ENCODE results near the gene TMED10.

The TMED10 gene

DNA sequence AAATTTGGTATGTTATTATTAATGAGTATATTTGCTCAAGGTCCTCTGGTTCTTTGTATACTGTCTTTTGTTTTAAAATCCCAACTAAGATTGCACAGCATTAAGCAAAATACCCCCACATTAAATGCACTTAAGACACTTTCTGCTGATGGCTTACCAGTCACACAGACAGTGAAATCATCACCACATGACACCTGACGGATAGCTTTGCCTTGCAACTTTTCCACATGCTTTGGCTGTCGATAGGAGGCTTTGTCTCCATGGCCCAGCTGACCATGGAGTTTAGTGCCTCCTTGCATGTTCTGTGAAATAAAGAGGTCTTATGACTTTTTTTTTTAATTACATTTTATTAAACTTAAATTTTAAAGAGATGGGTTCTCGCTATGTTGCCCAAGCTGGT, 69.2 kb downstream of the TMED10 start:
- no peak for DNase-seq (ENCODE audit: low read depth)
- H3K4me3 ChIP-seq (ENCODE audit: low read depth, low read length) = no peak overlapping the region
- TF ChIP-seq, protein P1, sequence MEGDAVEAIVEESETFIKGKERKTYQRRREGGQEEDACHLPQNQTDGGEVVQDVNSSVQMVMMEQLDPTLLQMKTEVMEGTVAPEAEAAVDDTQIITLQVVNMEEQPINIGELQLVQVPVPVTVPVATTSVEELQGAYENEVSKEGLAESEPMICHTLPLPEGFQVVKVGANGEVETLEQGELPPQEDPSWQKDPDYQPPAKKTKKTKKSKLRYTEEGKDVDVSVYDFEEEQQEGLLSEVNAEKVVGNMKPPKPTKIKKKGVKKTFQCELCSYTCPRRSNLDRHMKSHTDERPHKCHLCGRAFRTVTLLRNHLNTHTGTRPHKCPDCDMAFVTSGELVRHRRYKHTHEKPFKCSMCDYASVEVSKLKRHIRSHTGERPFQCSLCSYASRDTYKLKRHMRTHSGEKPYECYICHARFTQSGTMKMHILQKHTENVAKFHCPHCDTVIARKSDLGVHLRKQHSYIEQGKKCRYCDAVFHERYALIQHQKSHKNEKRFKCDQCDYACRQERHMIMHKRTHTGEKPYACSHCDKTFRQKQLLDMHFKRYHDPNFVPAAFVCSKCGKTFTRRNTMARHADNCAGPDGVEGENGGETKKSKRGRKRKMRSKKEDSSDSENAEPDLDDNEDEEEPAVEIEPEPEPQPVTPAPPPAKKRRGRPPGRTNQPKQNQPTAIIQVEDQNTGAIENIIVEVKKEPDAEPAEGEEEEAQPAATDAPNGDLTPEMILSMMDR (conservative IDR thresholded peaks at IDR 0.05; ENCODE audit: low read depth, low read length) = no peak

DNA sequence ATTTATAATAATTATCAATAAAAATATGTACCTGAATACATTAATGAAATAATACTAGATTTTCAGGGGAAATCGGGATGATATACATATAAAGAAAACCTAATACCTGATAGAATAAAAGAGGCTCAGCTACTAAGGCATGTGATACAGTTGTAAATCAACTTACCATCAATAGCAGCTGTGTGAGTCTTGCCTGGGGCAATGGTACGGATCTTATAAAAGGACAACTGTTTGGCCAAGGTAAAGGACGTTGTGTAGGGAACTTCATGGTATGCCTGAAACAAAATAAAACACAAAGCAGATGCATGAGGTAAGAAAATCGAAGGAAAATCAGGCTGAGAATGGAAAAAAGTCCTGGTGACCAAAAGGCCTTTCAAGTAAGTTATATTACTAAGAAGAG, 74.9 kb downstream of the TMED10 start:
- TF ChIP-seq, protein P1 (conservative IDR thresholded peaks at IDR 0.05; ENCODE audit: low read depth, low read length) = no peak
- H3K4me3 ChIP-seq (ENCODE audit: low read depth, low read length) = no peak overlapping the region
- DNase-seq (ENCODE audit: low read depth) = no peak

DNA sequence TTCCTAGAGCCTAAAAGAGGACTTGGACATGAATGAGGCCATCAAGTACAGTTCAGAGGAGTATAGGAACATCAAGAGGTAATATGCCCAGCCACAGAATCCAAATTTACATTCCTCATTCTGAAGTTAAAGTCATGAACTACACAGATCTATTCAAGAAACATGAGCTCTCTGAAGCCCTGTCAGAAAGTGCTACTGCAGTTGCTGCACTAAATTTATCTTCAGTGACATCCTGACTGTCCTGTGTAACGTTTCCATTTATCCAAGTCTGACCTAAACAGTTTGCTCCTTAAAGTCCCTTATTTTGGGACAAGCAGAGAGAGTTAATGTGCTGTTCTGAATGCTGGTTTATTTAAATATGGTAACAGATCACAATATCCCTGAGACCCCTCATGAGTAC, 77.7 kb downstream of the TMED10 start:
- TF ChIP-seq, protein P1 (conservative IDR thresholded peaks at IDR 0.05; ENCODE audit: low read depth, low read length) = no peak
- no peak overlapping the region for H3K4me3 ChIP-seq (ENCODE audit: low read depth, low read length)
- no peak for DNase-seq (ENCODE audit: low read depth)

DNA sequence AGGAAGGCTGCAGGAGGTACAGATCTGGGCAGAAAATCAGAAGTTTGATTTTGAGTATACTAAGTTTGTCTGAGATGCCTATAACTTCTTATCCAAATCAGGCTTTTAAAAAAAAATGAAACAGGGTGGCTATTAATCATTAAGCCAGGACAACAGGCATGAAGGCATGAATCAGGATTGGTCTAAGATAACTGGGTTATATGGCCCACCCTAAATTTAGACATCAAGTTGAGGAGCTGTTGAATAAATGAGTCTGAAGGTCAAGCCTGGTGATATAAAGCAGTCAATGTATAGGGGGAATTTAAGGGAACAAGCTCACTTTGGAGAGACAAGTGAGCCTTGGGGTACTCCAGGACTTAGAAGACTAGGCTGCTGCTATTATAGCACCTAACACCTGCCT, 78.2 kb downstream of the TMED10 start:
- H3K4me3 ChIP-seq (ENCODE audit: low read depth, low read length) = no peak overlapping the region
- DNase-seq (ENCODE audit: low read depth) = no peak
- TF ChIP-seq, protein P1 (conservative IDR thresholded peaks at IDR 0.05; ENCODE audit: low read depth, low read length) = no peak

DNA sequence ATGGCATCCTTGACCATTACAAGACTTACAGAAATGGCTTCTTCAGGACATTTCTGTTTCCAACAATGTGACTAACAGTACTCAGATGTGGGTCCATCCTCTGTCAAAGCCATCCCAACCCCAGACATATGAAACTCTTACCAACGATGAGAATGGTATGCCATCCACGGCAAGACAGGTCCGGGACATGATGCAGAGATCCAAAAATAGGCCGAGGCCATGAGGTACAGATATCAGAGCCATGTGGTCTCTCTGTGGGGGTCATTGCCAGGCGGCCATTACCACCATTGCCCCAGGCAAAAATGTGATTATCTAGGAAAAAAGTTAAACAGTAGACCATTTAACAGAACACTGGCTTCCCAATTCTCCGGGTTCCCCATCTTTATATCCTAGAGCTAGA, 79.5 kb downstream of the TMED10 start:
- H3K4me3 ChIP-seq (ENCODE audit: low read depth, low read length) = no peak overlapping the region
- TF ChIP-seq, protein P1 (conservative IDR thresholded peaks at IDR 0.05; ENCODE audit: low read depth, low read length) = no peak
- no peak for DNase-seq (ENCODE audit: low read depth)

DNA sequence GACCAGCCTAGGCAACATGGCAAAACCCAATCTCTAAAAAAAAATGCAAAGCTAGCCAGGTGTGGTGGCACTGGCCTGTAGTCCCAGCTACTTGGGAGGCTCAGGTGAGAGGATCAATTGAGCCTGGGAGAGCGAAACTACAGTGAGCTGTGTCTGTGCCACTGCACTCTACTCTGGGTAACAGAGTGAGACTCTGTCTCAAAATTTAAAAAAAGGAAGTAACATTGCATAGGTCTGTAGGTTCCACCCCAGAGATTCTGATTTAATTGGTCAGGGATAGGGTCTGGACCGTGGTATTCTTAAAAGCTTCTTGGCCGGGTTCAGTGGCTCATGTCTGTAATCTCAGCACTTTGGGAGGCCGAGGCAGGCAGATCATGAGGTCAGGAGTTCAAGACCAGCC, 80.7 kb downstream of the TMED10 start:
- TF ChIP-seq, protein P1 (conservative IDR thresholded peaks at IDR 0.05; ENCODE audit: low read depth, low read length) = no peak
- no peak overlapping the region for H3K4me3 ChIP-seq (ENCODE audit: low read depth, low read length)
- DNase-seq (ENCODE audit: low read depth) = no peak

DNA sequence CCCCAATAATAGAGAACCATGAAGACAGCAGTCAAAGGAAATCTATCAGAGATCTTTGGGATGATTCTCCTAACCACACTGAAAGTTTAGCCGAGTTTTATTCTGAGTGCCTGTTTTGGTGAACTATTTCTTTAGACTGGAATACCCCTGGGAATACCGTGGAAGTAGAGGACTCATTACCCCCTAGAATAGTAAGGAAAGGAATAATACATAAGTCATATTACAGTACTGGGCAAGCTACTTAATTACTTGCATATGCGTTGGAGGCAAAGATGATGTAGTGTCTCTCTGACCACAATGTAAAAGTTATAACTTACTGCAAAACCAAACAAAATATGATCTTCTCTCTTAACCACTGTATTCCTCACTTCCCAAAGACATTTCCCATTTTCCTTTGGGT, 81.5 kb downstream of the TMED10 start:
- H3K4me3 ChIP-seq (ENCODE audit: low read depth, low read length) = no peak overlapping the region
- no peak for DNase-seq (ENCODE audit: low read depth)
- TF ChIP-seq, protein P1 (conservative IDR thresholded peaks at IDR 0.05; ENCODE audit: low read depth, low read length) = no peak

All from choroid plexus epithelial cell (primary cell).